Astrocyte (in vitro differentiated cells and primary cell): Measurements from ENCODE around the gene LRRC4C.

ENCODE experiments used
- EZH2 ChIP-seq: IDR thresholded peaks from 2 replicates; pipeline ENCODE4 v1.6.1; 2012; ENCODE audit warnings: mild to moderate bottlenecking, low read length, inconsistent platforms; ENCODE audit not compliant: insufficient read depth
- TF ChIP-seq, protein P1 (sequence below): IDR thresholded peaks from 2 replicates; pipeline ENCODE4 v1.5.1; 2011; ENCODE audit warnings: low read depth, mild to moderate bottlenecking, inconsistent platforms, low read length, moderate library complexity; ENCODE audit not compliant: insufficient read depth

GRCh38 chr11:40290171-40290631 is 1169.3 kb downstream of the LRRC4C start:
- TF ChIP-seq, protein P1, sequence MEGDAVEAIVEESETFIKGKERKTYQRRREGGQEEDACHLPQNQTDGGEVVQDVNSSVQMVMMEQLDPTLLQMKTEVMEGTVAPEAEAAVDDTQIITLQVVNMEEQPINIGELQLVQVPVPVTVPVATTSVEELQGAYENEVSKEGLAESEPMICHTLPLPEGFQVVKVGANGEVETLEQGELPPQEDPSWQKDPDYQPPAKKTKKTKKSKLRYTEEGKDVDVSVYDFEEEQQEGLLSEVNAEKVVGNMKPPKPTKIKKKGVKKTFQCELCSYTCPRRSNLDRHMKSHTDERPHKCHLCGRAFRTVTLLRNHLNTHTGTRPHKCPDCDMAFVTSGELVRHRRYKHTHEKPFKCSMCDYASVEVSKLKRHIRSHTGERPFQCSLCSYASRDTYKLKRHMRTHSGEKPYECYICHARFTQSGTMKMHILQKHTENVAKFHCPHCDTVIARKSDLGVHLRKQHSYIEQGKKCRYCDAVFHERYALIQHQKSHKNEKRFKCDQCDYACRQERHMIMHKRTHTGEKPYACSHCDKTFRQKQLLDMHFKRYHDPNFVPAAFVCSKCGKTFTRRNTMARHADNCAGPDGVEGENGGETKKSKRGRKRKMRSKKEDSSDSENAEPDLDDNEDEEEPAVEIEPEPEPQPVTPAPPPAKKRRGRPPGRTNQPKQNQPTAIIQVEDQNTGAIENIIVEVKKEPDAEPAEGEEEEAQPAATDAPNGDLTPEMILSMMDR, result no peak
- TF ChIP-seq EZH2, result no peak
